GM10266 (cell line): ENCODE results near the gene CPB2.

Experiments
- DNase-seq: peaks from one replicate; pipeline ENCODE4 v3.0.0; 2012; ENCODE audit errors: extremely low spot score
- TF ChIP-seq, protein P1 (sequence below): IDR thresholded peaks from 2 replicates; pipeline ENCODE4 v1.5.1; 2012; ENCODE audit warnings: mild to moderate bottlenecking, low read depth; ENCODE audit not compliant: control insufficient read depth, insufficient read depth; ENCODE audit errors: missing control alignments

CPB2 gene

DNA sequence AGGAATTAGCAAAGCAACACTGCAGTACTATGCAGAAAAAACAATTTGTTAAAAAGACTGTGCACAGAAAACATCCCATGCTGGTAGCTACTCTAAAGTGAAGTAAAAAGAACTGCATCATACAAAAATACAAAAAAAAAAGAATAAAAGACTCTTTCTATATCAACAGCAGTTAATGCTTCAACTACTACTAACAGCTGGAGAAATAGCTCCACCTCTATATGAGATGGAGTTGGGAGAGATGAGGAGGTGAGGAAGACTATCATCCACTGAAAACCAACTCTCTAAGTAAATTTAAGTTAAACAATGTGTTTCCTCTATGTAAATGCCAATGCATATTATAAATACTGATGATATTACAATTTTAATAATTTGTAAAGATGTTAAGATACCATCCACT is 54.1 kb downstream of the CPB2 start:
- no peak for DNase-seq
- TF ChIP-seq, protein P1, sequence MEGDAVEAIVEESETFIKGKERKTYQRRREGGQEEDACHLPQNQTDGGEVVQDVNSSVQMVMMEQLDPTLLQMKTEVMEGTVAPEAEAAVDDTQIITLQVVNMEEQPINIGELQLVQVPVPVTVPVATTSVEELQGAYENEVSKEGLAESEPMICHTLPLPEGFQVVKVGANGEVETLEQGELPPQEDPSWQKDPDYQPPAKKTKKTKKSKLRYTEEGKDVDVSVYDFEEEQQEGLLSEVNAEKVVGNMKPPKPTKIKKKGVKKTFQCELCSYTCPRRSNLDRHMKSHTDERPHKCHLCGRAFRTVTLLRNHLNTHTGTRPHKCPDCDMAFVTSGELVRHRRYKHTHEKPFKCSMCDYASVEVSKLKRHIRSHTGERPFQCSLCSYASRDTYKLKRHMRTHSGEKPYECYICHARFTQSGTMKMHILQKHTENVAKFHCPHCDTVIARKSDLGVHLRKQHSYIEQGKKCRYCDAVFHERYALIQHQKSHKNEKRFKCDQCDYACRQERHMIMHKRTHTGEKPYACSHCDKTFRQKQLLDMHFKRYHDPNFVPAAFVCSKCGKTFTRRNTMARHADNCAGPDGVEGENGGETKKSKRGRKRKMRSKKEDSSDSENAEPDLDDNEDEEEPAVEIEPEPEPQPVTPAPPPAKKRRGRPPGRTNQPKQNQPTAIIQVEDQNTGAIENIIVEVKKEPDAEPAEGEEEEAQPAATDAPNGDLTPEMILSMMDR: no peak

DNA sequence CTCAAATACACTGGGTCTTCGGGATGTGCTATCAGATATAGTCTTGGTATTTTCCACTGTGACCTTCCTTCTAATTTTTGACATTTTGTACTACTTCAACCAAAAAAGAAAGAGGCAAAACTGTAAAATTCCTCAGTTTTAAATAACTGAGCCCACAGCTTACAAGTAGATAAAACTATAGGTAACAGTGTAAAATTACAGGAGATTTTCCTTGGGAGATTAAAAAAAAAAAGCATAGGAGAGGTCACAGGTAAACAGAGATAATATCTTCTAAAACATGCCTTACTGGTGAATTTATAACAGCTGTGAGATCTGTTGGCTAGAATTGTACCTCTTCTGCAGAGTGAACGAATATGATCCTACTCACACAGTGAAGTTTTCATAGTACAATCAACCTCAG is 59.4 kb downstream of the CPB2 start:
- TF ChIP-seq, protein P1: no peak
- no peak for DNase-seq

DNA sequence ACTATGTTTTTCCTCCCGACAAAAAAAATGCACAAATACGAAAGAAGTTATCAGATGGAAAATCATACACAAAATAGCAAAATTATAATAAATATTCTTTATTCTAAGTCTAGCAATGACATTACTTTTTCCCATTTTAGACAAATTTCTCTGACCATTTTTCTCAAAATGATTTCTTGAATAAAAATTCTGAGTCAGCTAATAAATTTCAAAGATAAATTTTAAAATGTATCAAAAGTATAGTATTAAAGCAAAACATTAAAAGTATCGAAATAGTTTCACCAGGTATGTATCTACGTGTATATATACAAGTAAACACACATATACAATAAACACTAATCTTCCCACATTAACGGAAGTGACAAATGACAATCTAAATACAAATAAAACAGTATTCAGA is 61.2 kb downstream of the CPB2 start:
- no peak for DNase-seq
- TF ChIP-seq, protein P1: no peak

DNA sequence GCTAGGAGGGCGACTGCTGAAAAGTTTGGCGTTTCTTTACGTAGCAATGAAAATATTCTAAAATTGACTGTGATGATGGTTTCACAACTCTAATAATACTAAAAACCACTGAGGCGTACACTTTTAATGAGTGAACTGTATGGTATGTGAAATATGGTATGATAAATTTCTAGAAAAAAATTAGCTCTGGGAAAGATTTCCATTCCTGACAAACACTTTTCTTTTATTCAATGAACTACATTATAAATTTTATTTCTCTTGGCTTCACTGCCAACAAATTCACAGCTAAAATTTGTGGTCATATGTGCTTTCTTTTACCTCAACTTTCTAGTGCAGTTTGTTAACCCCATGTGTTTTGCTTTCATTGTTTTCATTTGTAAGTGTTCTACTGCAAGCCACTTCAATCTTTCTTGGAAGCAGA is 63.4 kb downstream of the CPB2 start:
- TF ChIP-seq, protein P1: no peak
- DNase-seq: no peak

DNA sequence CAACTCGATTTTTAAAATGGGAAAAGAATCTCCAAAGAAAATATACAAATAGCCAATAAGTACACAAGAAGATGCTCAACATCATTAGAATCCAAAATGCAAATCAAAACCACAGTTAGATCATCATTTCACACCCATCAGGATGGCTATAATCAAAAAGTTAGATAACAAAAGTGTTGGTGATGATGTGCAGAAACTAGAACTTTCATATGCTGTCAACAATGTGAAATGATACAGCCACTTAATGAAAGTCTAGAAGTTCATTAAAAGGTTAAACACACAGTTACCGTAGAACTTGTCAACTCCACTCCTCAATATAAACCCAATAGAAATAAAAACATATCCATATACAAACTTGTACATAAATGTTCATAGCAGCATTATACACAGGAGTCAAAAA is 64.1 kb downstream of the CPB2 start:
- no peak for DNase-seq
- TF ChIP-seq, protein P1: no peak

DNA sequence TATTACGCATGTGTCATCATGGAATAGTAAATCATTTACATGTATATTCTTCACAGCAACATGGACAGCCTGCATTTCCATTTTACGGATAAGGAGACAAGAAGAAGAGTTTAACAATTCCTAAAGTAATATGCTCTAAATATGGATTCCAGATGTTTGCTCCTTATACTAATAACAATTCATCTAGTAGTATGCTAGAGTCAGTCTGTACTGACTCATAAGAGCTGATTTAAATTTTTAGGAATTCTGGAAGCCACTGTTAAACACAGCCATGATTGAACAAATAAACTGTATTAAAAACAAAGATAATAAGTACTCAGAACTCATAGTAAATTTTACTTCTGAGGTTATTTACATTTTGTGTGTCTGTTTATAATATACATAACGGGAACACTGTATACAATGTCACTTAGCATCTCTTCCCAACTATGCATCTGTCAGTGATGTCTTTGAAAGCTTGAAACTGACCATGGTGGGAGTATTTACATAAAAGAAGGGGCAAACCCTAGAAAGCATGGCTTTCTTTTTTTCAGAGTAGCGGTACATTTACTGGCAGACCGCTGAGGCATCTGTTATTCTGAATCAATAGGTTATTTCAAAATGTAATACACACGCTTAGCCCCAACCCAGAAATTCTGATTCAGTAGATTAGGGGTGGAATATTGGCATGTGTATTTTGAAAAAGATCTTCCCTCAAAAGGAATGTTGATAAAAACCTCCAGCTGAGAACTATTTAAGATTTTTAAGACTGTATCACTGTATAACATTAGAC is 65.2 kb downstream of the CPB2 start:
- TF ChIP-seq, protein P1: no peak
- no peak for DNase-seq

DNA sequence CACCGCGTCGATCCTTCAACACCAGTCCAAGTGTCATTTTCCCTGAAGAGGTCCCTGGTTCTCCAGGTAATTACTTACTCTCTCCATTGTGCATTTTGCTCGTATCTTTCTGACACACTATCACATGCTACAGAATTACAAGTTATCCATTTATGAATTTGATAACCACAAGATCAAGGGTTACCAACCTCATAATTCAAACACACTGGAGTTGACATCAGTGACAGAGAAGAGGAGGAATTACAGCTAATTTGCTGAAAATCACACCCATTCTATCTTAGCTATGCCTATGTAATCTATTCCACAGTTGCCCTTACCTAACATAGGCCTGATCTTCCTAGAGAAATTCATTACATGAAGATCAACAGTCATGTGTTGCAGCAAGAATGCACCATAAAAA is 66.5 kb downstream of the CPB2 start:
- TF ChIP-seq, protein P1: no peak
- DNase-seq: no peak
